SK-N-SH treated with all-trans-retinoic acid at 6 μM for 48 hours (cell line): Measurements from ENCODE around the gene AP1B1.
A peak's percentile ranks its signal among the peaks of the same experiment; 100 is the strongest.

Source experiments
- ATAC-seq: fragments of 200-7000 bp; cut with Tn5 transposase; 3 replicates; pipeline ENCODE4 v1.9.1; 2020; ENCODE audit warnings: mild to moderate bottlenecking, moderate library complexity
- ARNTL ChIP-seq: fragments of 450-650 bp; formaldehyde crosslinking; IDR thresholded peaks from 2 replicates; pipeline ENCODE4 v1.5.0; 2020; ENCODE audit warnings: low read depth, mild to moderate bottlenecking, moderate library complexity, borderline replicate concordance
- BACH2 ChIP-seq: fragments of 250-450 bp; sonication (Bioruptor Pico); IDR thresholded peaks from 2 replicates; pipeline ENCODE4 v1.9.0; 2021; ENCODE audit warnings: mild to moderate bottlenecking, borderline replicate concordance
- CSDC2 ChIP-seq: fragments of 250-450 bp; sonication (Bioruptor Pico); IDR thresholded peaks from 2 replicates; pipeline ENCODE4 v1.5.0; 2020; ENCODE audit warnings: mild to moderate bottlenecking, moderate library complexity
- GLIS3 ChIP-seq: fragments of 250-450 bp; sonication (Bioruptor Pico); IDR thresholded peaks from 2 replicates; pipeline ENCODE4 v1.5.0; 2020; ENCODE audit warnings: mild to moderate bottlenecking, moderate library complexity
- ISL1 ChIP-seq: fragments of 250-450 bp; sonication (Bioruptor Pico); IDR thresholded peaks from 2 replicates; pipeline ENCODE4 v2.1.2; 2022; ENCODE audit warnings: mild to moderate bottlenecking, moderate library complexity
- OSR1 ChIP-seq: fragments of 250-450 bp; sonication (Bioruptor Pico); IDR thresholded peaks from 2 replicates; pipeline ENCODE4 v1.8.0; 2022; ENCODE audit warnings: moderate library complexity, mild to moderate bottlenecking, inconsistent platforms
- PPARA ChIP-seq: fragments of 250-450 bp; sonication (Bioruptor Pico); IDR thresholded peaks from 2 replicates; pipeline ENCODE4 v1.5.0; 2020; ENCODE audit warnings: mild to moderate bottlenecking, borderline replicate concordance
- RARB ChIP-seq: fragments of 250-450 bp; sonication (Bioruptor Pico); IDR thresholded peaks from 2 replicates; pipeline ENCODE4 v1.8.0; 2021; ENCODE audit warnings: mild to moderate bottlenecking, moderate library complexity
- SNAI2 ChIP-seq: fragments of 250-450 bp; sonication (Bioruptor Pico); IDR thresholded peaks from 2 replicates; pipeline ENCODE4 v1.5.0; 2020; ENCODE audit warnings: mild to moderate bottlenecking, moderate library complexity
- TOX ChIP-seq: fragments of 250-450 bp; sonication (Bioruptor Pico); IDR thresholded peaks from 2 replicates; pipeline ENCODE4 v1.8.0; 2021; ENCODE audit warnings: mild to moderate bottlenecking, moderate library complexity, borderline replicate concordance
- ZFP3 ChIP-seq: fragments of 250-450 bp; sonication (Bioruptor Pico); IDR thresholded peaks from 2 replicates; pipeline ENCODE4 v1.5.0; 2020; ENCODE audit warnings: mild to moderate bottlenecking, moderate library complexity
- ZFP30 ChIP-seq: fragments of 450-650 bp; formaldehyde crosslinking; IDR thresholded peaks from 2 replicates; pipeline ENCODE4 v1.5.0; 2022; ENCODE audit warnings: mild to moderate bottlenecking, moderate library complexity
- ZNF565 ChIP-seq: fragments of 450-650 bp; formaldehyde crosslinking; conservative IDR thresholded peaks from 2 replicates; pipeline ENCODE4 v1.5.0; 2020; ENCODE audit warnings: low read depth, mild to moderate bottlenecking, moderate library complexity
- ZNF70 ChIP-seq: fragments of 450-650 bp; formaldehyde crosslinking; IDR thresholded peaks from 2 replicates; pipeline ENCODE4 v1.5.0; 2020; ENCODE audit warnings: mild to moderate bottlenecking, moderate library complexity
- ZNF8 ChIP-seq: fragments of 450-650 bp; formaldehyde crosslinking; IDR thresholded peaks from 2 replicates; pipeline ENCODE4 v1.5.0; 2020; ENCODE audit warnings: mild to moderate bottlenecking, moderate library complexity
- TF ChIP-seq, protein P1 (sequence below): fragments of 250-450 bp; sonication (Bioruptor Pico); IDR thresholded peaks from 2 replicates; pipeline ENCODE4 v1.5.1; 2021; ENCODE audit warnings: mild to moderate bottlenecking, moderate library complexity
- TF ChIP-seq, protein P2 (sequence below): fragments of 250-450 bp; sonication (Bioruptor Pico); IDR thresholded peaks from 2 replicates; pipeline ENCODE4 v1.8.0; 2021; ENCODE audit warnings: low read depth, mild to moderate bottlenecking, moderate library complexity, borderline replicate concordance
- TF ChIP-seq, protein P3 (sequence below): fragments of 250-450 bp; sonication (Bioruptor Pico); IDR thresholded peaks from 2 replicates; pipeline ENCODE4 v1.5.0; 2020; ENCODE audit warnings: mild to moderate bottlenecking, moderate library complexity
- TF ChIP-seq, protein P4 (sequence below): fragments of 250-450 bp; sonication (Bioruptor Pico); IDR thresholded peaks from 2 replicates; pipeline ENCODE4 v1.5.1; 2020; ENCODE audit warnings: low read depth, mild to moderate bottlenecking, moderate library complexity
- TF ChIP-seq, protein P5 (sequence below): fragments of 250-450 bp; sonication (Bioruptor Pico); IDR thresholded peaks from 2 replicates; pipeline ENCODE4 v1.8.0; 2020; ENCODE audit warnings: mild to moderate bottlenecking, moderate library complexity, borderline replicate concordance

AP1B1 gene

DNA sequence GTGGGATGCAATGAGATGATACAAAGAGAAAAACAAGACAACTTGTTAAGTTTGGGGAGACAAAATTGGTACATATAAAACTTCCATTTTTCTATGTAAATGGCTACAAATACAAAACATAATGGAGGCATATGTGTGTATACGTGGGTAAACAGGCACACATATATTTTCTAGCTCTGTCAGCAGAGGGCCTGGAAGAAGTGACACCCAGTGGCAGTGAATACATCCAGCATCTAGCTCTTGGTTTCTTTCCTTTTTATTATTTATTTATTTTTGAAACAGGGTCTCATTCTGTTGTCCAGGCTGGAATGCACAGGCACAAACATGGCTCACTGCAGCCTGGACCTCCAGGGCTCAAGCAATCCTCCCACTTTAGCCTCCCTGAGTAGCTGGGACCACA is 67.8 kb downstream of the AP1B1 start:
- peak; percentile 63 for ATAC-seq
- TF ChIP-seq RARB (CRISPR knock-in tag) (no peak), PPARA (no peak), ZNF565 (CRISPR knock-in tag) (no peak), SNAI2 (CRISPR knock-in tag) (no peak)

DNA sequence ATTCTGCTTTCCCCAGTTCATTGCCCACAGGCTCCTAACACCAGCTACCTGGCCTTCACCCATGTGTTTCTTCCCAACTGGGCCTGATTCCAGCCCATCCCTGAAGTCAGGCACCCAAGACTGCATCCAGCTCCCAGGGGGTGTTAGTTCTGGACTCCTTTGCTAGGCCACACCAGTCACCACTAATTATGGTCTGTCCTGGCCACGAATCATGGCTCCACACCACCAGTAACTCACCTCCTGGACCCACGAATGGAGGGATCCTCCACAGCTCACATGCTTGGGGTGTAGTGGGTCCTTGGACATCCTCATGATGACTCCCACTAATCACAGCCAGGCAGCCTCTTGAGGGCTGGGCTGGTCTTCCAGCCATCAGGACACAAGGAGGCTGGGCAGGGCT is 69.3 kb downstream of the AP1B1 start:
- no peak for TF ChIP-seq BACH2
- TF ChIP-seq TOX: no peak
- no peak for TF ChIP-seq CSDC2
- TF ChIP-seq, protein P1, sequence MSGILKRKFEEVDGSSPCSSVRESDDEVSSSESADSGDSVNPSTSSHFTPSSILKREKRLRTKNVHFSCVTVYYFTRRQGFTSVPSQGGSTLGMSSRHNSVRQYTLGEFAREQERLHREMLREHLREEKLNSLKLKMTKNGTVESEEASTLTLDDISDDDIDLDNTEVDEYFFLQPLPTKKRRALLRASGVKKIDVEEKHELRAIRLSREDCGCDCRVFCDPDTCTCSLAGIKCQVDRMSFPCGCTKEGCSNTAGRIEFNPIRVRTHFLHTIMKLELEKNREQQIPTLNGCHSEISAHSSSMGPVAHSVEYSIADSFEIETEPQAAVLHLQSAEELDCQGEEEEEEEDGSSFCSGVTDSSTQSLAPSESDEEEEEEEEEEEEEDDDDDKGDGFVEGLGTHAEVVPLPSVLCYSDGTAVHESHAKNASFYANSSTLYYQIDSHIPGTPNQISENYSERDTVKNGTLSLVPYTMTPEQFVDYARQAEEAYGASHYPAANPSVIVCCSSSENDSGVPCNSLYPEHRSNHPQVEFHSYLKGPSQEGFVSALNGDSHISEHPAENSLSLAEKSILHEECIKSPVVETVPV (CRISPR knock-in tag): no peak
- TF ChIP-seq ZFP3 (CRISPR knock-in tag): no peak
- TF ChIP-seq ZFP30 (CRISPR knock-in tag): no peak
- TF ChIP-seq, protein P2, sequence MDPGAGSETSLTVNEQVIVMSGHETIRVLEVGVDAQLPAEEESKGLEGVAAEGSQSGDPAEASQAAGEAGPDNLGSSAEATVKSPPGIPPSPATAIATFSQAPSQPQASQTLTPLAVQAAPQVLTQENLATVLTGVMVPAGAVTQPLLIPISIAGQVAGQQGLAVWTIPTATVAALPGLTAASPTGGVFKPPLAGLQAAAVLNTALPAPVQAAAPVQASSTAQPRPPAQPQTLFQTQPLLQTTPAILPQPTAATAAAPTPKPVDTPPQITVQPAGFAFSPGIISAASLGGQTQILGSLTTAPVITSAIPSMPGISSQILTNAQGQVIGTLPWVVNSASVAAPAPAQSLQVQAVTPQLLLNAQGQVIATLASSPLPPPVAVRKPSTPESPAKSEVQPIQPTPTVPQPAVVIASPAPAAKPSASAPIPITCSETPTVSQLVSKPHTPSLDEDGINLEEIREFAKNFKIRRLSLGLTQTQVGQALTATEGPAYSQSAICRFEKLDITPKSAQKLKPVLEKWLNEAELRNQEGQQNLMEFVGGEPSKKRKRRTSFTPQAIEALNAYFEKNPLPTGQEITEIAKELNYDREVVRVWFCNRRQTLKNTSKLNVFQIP: no peak
- TF ChIP-seq, all 23 proteins: peak for 0
- no peak for ATAC-seq

DNA sequence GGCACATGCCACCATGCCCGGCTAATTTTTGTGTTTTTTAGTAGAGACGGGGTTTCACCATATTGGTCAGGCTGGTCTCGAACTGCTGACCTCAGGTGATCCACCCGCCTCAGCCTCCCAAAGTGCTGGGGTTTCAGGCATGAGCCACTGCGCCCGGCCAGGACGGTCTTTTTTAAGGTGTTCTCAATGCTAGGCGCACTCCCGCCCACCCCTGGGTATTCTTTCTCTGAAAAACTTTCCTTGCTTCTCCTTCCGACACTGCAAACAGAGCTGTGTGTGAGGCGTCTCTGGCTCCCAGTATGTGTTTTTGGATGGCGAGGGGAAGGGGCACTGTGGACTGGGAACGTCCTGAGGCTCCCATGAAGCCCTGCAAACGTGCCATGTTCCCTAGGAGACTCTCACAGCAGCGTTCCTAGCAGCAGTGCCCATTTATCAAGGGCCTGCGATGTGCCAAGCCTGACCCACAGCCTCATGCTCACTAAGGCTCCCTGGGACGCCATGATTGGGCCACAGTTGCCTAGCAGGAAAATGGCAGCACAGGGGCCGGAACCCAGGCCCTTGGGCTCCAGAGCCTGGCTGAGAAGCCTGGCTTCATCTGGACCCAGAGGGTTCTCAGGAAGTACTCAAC is 70.4 kb downstream of the AP1B1 start:
- no peak for ATAC-seq
- TF ChIP-seq GLIS3 (CRISPR knock-in tag): no peak
- no peak for TF ChIP-seq ZNF70 (CRISPR knock-in tag)
- no peak for TF ChIP-seq ARNTL (CRISPR knock-in tag)
- no peak for TF ChIP-seq RARB (CRISPR knock-in tag)
- no peak for TF ChIP-seq SNAI2 (CRISPR knock-in tag)
- TF ChIP-seq ISL1: no peak
- TF ChIP-seq, protein P1 (CRISPR knock-in tag): no peak
- no peak for TF ChIP-seq ZFP3 (CRISPR knock-in tag)

DNA sequence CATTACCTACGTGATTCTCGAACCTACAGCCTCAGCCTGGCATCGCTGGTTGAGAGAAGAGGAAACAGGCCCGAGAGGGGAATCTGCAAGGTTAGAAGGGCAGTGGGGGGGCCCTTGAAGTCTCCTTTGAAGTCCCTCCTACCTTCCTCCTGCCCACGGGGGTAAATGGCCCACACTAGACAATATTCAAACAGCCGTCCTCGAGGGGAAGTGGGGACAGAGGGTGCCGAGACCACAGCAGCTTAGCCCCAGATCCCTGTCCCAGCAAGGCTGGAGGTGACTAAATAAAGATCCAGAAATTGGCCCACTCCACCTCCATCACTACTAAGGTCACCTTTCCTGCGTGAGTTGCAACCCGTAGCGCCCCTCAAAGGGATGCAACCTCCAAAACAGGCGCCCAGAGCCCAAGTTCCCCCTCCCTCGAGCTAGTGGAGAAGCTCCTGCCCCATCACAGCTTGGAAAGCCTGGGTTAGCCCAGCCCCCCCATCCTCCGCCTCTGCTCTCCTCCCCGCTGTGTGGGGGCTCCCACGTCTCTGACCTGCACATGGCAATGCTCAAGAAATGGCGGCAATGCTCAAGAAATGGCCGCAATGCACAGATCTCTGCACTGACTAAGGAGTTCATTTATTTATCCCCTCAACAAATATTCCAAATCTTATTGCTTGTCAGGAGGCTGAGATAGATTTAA is 72.1 kb downstream of the AP1B1 start:
- TF ChIP-seq ZNF8 (CRISPR knock-in tag): no peak
- TF ChIP-seq, protein P3, sequence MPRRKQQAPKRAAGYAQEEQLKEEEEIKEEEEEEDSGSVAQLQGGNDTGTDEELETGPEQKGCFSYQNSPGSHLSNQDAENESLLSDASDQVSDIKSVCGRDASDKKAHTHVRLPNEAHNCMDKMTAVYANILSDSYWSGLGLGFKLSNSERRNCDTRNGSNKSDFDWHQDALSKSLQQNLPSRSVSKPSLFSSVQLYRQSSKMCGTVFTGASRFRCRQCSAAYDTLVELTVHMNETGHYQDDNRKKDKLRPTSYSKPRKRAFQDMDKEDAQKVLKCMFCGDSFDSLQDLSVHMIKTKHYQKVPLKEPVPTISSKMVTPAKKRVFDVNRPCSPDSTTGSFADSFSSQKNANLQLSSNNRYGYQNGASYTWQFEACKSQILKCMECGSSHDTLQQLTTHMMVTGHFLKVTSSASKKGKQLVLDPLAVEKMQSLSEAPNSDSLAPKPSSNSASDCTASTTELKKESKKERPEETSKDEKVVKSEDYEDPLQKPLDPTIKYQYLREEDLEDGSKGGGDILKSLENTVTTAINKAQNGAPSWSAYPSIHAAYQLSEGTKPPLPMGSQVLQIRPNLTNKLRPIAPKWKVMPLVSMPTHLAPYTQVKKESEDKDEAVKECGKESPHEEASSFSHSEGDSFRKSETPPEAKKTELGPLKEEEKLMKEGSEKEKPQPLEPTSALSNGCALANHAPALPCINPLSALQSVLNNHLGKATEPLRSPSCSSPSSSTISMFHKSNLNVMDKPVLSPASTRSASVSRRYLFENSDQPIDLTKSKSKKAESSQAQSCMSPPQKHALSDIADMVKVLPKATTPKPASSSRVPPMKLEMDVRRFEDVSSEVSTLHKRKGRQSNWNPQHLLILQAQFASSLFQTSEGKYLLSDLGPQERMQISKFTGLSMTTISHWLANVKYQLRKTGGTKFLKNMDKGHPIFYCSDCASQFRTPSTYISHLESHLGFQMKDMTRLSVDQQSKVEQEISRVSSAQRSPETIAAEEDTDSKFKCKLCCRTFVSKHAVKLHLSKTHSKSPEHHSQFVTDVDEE (CRISPR knock-in tag): no peak
- TF ChIP-seq, protein P4, sequence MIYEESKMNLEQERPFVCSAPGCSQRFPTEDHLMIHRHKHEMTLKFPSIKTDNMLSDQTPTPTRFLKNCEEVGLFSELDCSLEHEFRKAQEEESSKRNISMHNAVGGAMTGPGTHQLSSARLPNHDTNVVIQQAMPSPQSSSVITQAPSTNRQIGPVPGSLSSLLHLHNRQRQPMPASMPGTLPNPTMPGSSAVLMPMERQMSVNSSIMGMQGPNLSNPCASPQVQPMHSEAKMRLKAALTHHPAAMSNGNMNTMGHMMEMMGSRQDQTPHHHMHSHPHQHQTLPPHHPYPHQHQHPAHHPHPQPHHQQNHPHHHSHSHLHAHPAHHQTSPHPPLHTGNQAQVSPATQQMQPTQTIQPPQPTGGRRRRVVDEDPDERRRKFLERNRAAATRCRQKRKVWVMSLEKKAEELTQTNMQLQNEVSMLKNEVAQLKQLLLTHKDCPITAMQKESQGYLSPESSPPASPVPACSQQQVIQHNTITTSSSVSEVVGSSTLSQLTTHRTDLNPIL: no peak
- TF ChIP-seq ZNF565 (CRISPR knock-in tag): no peak
- no peak for TF ChIP-seq ISL1
- TF ChIP-seq, protein P5, sequence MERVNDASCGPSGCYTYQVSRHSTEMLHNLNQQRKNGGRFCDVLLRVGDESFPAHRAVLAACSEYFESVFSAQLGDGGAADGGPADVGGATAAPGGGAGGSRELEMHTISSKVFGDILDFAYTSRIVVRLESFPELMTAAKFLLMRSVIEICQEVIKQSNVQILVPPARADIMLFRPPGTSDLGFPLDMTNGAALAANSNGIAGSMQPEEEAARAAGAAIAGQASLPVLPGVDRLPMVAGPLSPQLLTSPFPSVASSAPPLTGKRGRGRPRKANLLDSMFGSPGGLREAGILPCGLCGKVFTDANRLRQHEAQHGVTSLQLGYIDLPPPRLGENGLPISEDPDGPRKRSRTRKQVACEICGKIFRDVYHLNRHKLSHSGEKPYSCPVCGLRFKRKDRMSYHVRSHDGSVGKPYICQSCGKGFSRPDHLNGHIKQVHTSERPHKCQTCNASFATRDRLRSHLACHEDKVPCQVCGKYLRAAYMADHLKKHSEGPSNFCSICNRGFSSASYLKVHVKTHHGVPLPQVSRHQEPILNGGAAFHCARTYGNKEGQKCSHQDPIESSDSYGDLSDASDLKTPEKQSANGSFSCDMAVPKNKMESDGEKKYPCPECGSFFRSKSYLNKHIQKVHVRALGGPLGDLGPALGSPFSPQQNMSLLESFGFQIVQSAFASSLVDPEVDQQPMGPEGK (CRISPR knock-in tag): no peak
- no peak for TF ChIP-seq OSR1 (CRISPR knock-in tag)
- TF ChIP-seq ZFP30 (CRISPR knock-in tag): no peak
- no peak for TF ChIP-seq ARNTL (CRISPR knock-in tag)
- TF ChIP-seq, all 23 proteins: peak for 0
- ATAC-seq: no peak
